HG03060 (cell line): ENCODE measurements around the gene SNX12.

Experiments used
- ATAC-seq: cut with Tn5 transposase; IDR thresholded peaks from one replicate; pipeline ENCODE4 v1.9.1; 2021; ENCODE audit warnings: low read depth, moderate number of reproducible peaks; ENCODE audit not compliant: unreplicated experiment

SNX12 gene

GRCh38 chrX:71068044-71068918 is at the start of gene SNX12:
TSS of gene SNX12 (minus strand) at chrX:71068334. CDS start at chrX:71068306, 28 bp downstream.
- peak; percentile 99 for ATAC-seq

GRCh38 chrX:71117358-71117757 is 49.2 kb upstream of the SNX12 start:
- no peak for ATAC-seq

- ATAC-seq: no peak
Observed at GRCh38 chrX:71111921-71112431, 43.8 kb upstream of the SNX12 start.

GRCh38 chrX:71111141-71111843 is 43.2 kb upstream of the SNX12 start, which contains the start of gene IL2RG:
TSS of gene IL2RG (minus strand) at chrX:71111577. CDS start at chrX:71111539, 38 bp downstream.
- peak; percentile 85 for ATAC-seq

GRCh38 chrX:71109051-71109450 is 40.9 kb upstream of the SNX12 start:
- no peak for ATAC-seq

- ATAC-seq: no peak
Observed at GRCh38 chrX:71107762-71108360, 39.7 kb upstream of the SNX12 start.

GRCh38 chrX:71107245-71107644 is 39.1 kb upstream of the SNX12 start:
- ATAC-seq: no peak

- no peak for ATAC-seq
Observed at GRCh38 chrX:71106427-71106826, 38.3 kb upstream of the SNX12 start, which contains the start of gene CXorf65. TSS of gene CXorf65 (minus strand) at chrX:71106740. CDS start at chrX:71106556, 184 bp downstream.

GRCh38 chrX:71105628-71106027 is 37.5 kb upstream of the SNX12 start:
- ATAC-seq: no peak

- no peak for ATAC-seq
Observed at GRCh38 chrX:71103110-71103983, 35.2 kb upstream of the SNX12 start.

GRCh38 chrX:71102292-71102691 is 34.2 kb upstream of the SNX12 start:
- no peak for ATAC-seq

GRCh38 chrX:71100581-71101505 is 32.7 kb upstream of the SNX12 start:
- ATAC-seq: no peak

- ATAC-seq: no peak
Observed at GRCh38 chrX:71099736-71100135, 31.6 kb upstream of the SNX12 start.

- no peak for ATAC-seq
Observed at GRCh38 chrX:71098951-71099506, 30.9 kb upstream of the SNX12 start.

- ATAC-seq: peak; percentile 48
Observed at GRCh38 chrX:71098302-71098701, 30.2 kb upstream of the SNX12 start.

- ATAC-seq: no peak
Observed at GRCh38 chrX:71096760-71097032, 28.6 kb upstream of the SNX12 start.

GRCh38 chrX:71095981-71096759 is 28.0 kb upstream of the SNX12 start:
- ATAC-seq: no peak

- ATAC-seq: peak; percentile 79
Observed at GRCh38 chrX:71095555-71095980, 27.4 kb upstream of the SNX12 start, which contains the start of gene FOXO4. TSS of gene FOXO4 (plus strand) at chrX:71095851. CDS start at chrX:71096529, 678 bp downstream.
